Fibroblast of lung (primary cell): ENCODE data around the gene NID1. TPM values are rescaled to one million over a fixed set of nuclear protein-coding genes. Genes with fewer than 3 reads are reported as not detected.

ENCODE experiments used
- DNase-seq, 2 donors: peaks; one replicate each; pipeline versions ENCODE4 v3.0.0 to v3.0.0-alpha.2; 2010; ENCODE audit warnings: low read depth in 2 of 2
- H2AFZ ChIP-seq: 2 replicates; pipeline ENCODE4 v1.5.1; 2012; ENCODE audit warnings: low read length, control low read depth, inconsistent platforms
- H3K27ac ChIP-seq: 2 replicates; pipeline ENCODE4 v1.5.1; 2011; ENCODE audit warnings: low read length, control low read depth; ENCODE audit not compliant: insufficient read depth
- H3K27me3 ChIP-seq: 2 replicates; pipeline ENCODE4 v1.5.1; 2011; ENCODE audit warnings: mild to moderate bottlenecking, low read length; ENCODE audit not compliant: control insufficient read depth, insufficient read depth
- H3K36me3 ChIP-seq: 2 replicates; pipeline ENCODE4 v1.5.1; 2011; ENCODE audit warnings: low read length; ENCODE audit not compliant: control insufficient read depth, insufficient read depth
- H3K4me1 ChIP-seq: 2 replicates; pipeline ENCODE4 v1.5.1; 2011; ENCODE audit warnings: low read length; ENCODE audit not compliant: control insufficient read depth, insufficient read depth; ENCODE audit errors: extremely low read depth
- H3K4me2 ChIP-seq: 2 replicates; pipeline ENCODE4 v1.5.1; 2011; ENCODE audit warnings: low read length, control low read depth; ENCODE audit not compliant: insufficient read depth; ENCODE audit errors: extremely low read depth
- H3K4me3 ChIP-seq, 4 experiments: fragments of 200-600 bp in 1 of 4; sonication (generic) in 1 of 4; replicated peaks in 1 of 4; 2 replicates each; pipeline ENCODE4 v1.5.1; 2011 to 2016; ENCODE audit warnings: low read length in 4 of 4, low read depth in 3 of 4, mild to moderate bottlenecking in 3 of 4, control low read depth in 2 of 4, inconsistent platforms in 1 of 4, mixed read lengths in 1 of 4; ENCODE audit not compliant: insufficient read depth in 1 of 4; ENCODE audit errors: control extremely low read depth in 1 of 4
- H3K79me2 ChIP-seq: 2 replicates; pipeline ENCODE4 v1.5.1; 2012; ENCODE audit warnings: mild to moderate bottlenecking, low read length, inconsistent platforms; ENCODE audit not compliant: control insufficient read depth, insufficient read depth
- H3K9ac ChIP-seq: 2 replicates; pipeline ENCODE4 v1.5.1; 2011; ENCODE audit warnings: mild to moderate bottlenecking, low read length, control low read depth; ENCODE audit not compliant: insufficient read depth
- H3K9me3 ChIP-seq: 2 replicates; pipeline ENCODE4 v1.5.1; 2012; ENCODE audit warnings: low read depth, low read length; ENCODE audit not compliant: control insufficient read depth, insufficient read depth
- H4K20me1 ChIP-seq: 2 replicates; pipeline ENCODE4 v1.5.1; 2011; ENCODE audit warnings: low read length; ENCODE audit not compliant: control insufficient read depth, insufficient read depth; ENCODE audit errors: extremely low read depth
- CTCF ChIP-seq, 2 donors: IDR thresholded peaks in 1 of 2; conservative IDR thresholded peaks in 1 of 2; 1 replicate in 1 of 2; 2 replicates in 1 of 2; pipeline ENCODE4 v1.5.1; 2011 to 2012; ENCODE audit warnings: low read length in 2 of 2, control low read depth in 1 of 2, inconsistent platforms in 1 of 2, low read depth in 1 of 2, mild to moderate bottlenecking in 1 of 2
- EZH2 ChIP-seq: IDR thresholded peaks from 2 replicates; pipeline ENCODE4 v1.5.1; 2012; ENCODE audit warnings: low read length, control low read depth, mild to moderate bottlenecking; ENCODE audit errors: missing control alignments
- polyA plus RNA-seq, 2 donors: library from polyadenylated mRNA; depleted of rRNA in 1 of 2; stranded (reverse) in 1 of 2; unstranded in 1 of 2; fragments of >200 nt; gene quantifications; 2 replicates each; pipeline ENCODE4 v1.2.1, GENCODE V29; 2011 to 2012; ENCODE audit warnings: missing spikeins in 1 of 2
- total RNA-seq: library from RNA; depleted of rRNA; stranded (reverse); fragments of >200 nt; gene quantifications from 2 replicates; pipeline ENCODE4 v1.2.1, GENCODE V29; 2014

Gene NID1
- total and polyA plus RNA-seq, 2 donors (not counting 1 experiment from before 2014, with no cell fraction given): 29.1 to 152 TPM

DNA sequence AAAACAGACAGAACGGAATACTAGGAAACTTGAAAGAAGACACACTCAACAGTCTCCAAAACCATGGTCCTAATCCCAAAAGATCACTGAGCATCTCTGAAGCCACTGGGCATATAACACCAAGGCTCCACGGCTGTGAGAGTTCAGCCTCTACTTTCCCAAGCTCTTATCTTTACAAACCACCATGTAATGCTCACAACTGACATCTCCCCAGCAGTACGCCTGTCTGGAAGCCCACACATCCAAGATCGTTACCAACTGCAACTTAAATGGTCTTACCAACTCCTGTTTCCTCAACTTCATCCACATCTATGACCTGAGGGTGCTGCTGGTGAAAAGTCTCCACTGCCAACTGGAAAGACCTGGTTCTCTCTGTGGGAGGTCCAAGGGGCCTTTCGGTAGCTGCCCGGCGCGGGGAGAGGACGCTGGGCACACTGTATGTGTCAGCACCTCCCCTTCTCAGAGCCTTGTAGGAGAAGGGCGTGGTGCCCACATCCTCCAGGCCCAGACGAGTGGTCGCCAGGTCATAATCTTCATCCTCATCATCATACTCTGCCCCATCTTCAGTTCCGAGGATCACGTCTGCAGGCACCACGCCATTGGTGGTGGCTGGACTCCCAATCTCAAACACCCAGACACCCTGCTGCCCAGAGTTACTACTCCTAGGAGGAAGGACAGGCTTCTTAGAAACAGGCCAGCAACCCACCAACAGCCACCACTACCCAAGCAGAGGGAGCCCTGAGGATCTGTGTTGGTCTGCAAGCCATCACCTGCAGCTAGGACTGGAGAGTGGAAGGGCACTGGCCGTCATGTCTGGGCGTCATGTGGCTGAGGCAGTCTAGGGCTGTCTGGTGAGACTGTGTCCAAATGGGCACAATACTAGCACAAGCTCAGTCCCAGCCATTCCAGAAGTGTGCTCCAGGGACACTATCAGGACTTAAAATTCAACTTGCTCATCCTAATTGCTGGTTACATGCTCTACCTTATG, 23.0 kb downstream of the NID1 start:
- H3K27ac ChIP-seq: no peak overlapping the region
- no peak overlapping the region for H3K4me2 ChIP-seq
- H3K9me3 ChIP-seq: no peaks in the 10 kb centered on the region
- no peak for TF ChIP-seq EZH2
- TF ChIP-seq CTCF (conservative IDR thresholded peaks at IDR 0.05 in 1 of 2, IDR thresholded peaks at IDR 0.05 in 1 of 2; ENCODE audit: low read depth in 1 of 2, low read length in 2 of 2): no peak
- no peaks in the 10 kb centered on the region for H4K20me1 ChIP-seq
- peaks cover 9% of the 10 kb centered on the region for H3K4me1 ChIP-seq
- H3K4me3 ChIP-seq: no peak overlapping the region
- H3K27me3 ChIP-seq: no peaks in the 10 kb centered on the region
- H3K36me3 ChIP-seq: peaks cover 8% of the 10 kb centered on the region
- no peak for DNase-seq
- H3K9ac ChIP-seq: no peak overlapping the region
- H2AFZ ChIP-seq: no peak overlapping the region
- H3K79me2 ChIP-seq: no peaks in the 10 kb centered on the region

GRCh38 chr1:236039740-236040685, 24.9 kb downstream of the NID1 start:
- peak overlapping the region in 1 of 4 experiments; percentile 20 for H3K4me3 ChIP-seq
- no peaks in the 10 kb centered on the region for H4K20me1 ChIP-seq
- peaks cover 9% of the 10 kb centered on the region for H3K36me3 ChIP-seq
- H3K79me2 ChIP-seq: no peaks in the 10 kb centered on the region
- no peaks in the 10 kb centered on the region for H3K9me3 ChIP-seq
- H3K27ac ChIP-seq: peak overlapping the region; percentile 55
- H3K4me1 ChIP-seq: peaks cover 14% of the 10 kb centered on the region
- no peak overlapping the region for H2AFZ ChIP-seq
- H3K27me3 ChIP-seq: no peaks in the 10 kb centered on the region
- TF ChIP-seq CTCF (conservative IDR thresholded peaks at IDR 0.05 in 1 of 2, IDR thresholded peaks at IDR 0.05 in 1 of 2; ENCODE audit: low read depth in 1 of 2, low read length in 2 of 2): no peak
- no peak for TF ChIP-seq EZH2
- peak overlapping the region; percentile 57 for H3K4me2 ChIP-seq
- no peak overlapping the region for H3K9ac ChIP-seq
- peak in 1 of 2 donors; percentile 98 for DNase-seq

- no peak for TF ChIP-seq EZH2
- TF ChIP-seq CTCF (conservative IDR thresholded peaks at IDR 0.05 in 1 of 2, IDR thresholded peaks at IDR 0.05 in 1 of 2; ENCODE audit: low read depth in 1 of 2, low read length in 2 of 2): no peak
- Histone ChIP-seq H3K4me1 (peaks cover 14% of the 10 kb centered on the region), H3K79me2 (no peaks in the 10 kb centered on the region)
Observed at GRCh38 chr1:236038034-236038433, 26.9 kb downstream of the NID1 start.

More at GRCh38 chr1:236038034-236038433, 26.9 kb downstream of the NID1 start:
- Histone ChIP-seq H3K4me3 (no peak overlapping the region), H2AFZ (no peak overlapping the region), H3K4me2 (no peak overlapping the region), H4K20me1 (no peaks in the 10 kb centered on the region), H3K36me3 (peaks cover 7% of the 10 kb centered on the region), H3K27me3 (no peaks in the 10 kb centered on the region), H3K9ac (no peak overlapping the region), H3K9me3 (no peaks in the 10 kb centered on the region), H3K27ac (no peak overlapping the region)
- no peak for DNase-seq
